Measurements from ENCODE around the gene HSPA8. TPM values are rescaled to one million over a fixed set of nuclear protein-coding genes. Genes with fewer than 3 reads are reported as not detected.

The HSPA8 gene
- total and polyA plus RNA-seq, 2 of the 13 experiments (the other 11 are each of a cell fraction or from before 2014, with no cell fraction given), result 936 to 2,151 TPM

- TF ChIP-seq PRMT3 (CRISPR knock-in tag; IDR thresholded peaks at IDR 0.05; ENCODE audit: borderline replicate concordance, low read depth) (0 out of 2 replicates have a peak, but pooled peaks have one; percentile 47), YY1 (IDR thresholded peaks at IDR 0.05; ENCODE audit: insufficient read depth, insufficient replicate concordance, low read depth, low read length) (peak; percentile 48), PTBP1 (IDR thresholded peaks at IDR 0.05; ENCODE audit: low read depth, low read length, poor library complexity, severe bottlenecking) (peak; percentile 68), ZNF441 (CRISPR knock-in tag; IDR thresholded peaks at IDR 0.05; ENCODE audit: borderline replicate concordance) (peak; percentile 37; the same call in 1 of the 2 replicates), ZNF256 (CRISPR knock-in tag; conservative IDR thresholded peaks at IDR 0.05) (no peak; the same call in none of the 2 replicates), ZNF20 (CRISPR knock-in tag; IDR thresholded peaks at IDR 0.05) (peak; percentile 38; the same call in 1 of the 2 replicates), AHR (CRISPR knock-in tag; IDR thresholded peaks at IDR 0.05) (no peak), ARHGAP35 (CRISPR knock-in tag; IDR thresholded peaks at IDR 0.05; ENCODE audit: borderline replicate concordance) (no peak), ARNTL (CRISPR knock-in tag; IDR thresholded peaks at IDR 0.05) (0 out of 2 replicates have a peak, but pooled peaks have one; percentile 26), ZNF224 (CRISPR knock-in tag; IDR thresholded peaks at IDR 0.05) (peak; percentile 23), MAX (IDR thresholded peaks at IDR 0.05) (peak; percentile 79), SIN3B (IDR thresholded peaks at IDR 0.05; ENCODE audit: low read length) (no peak; the same call in 1 of the 2 replicates), ZNF782 (CRISPR knock-in tag; IDR thresholded peaks at IDR 0.05; ENCODE audit: borderline replicate concordance) (peak; percentile 38; the same call in 1 of the 2 replicates), POLR2AphosphoS2 (IDR thresholded peaks at IDR 0.05; ENCODE audit: low read depth, low read length) (0 out of 2 replicates have a peak, but pooled peaks have one; percentile 84), ZFY (CRISPR knock-in tag; IDR thresholded peaks at IDR 0.05) (peak; percentile 95), POLR2AphosphoS5 (IDR thresholded peaks at IDR 0.05; ENCODE audit: low read depth, low read length) (peak; percentile 98), ZNF446 (CRISPR knock-in tag; IDR thresholded peaks at IDR 0.05) (peak; percentile 27; the same call in 1 of the 2 replicates), SATB2 (CRISPR knock-in tag; IDR thresholded peaks at IDR 0.05) (0 out of 2 replicates have a peak, but pooled peaks have one; percentile 81), ZXDC (CRISPR knock-in tag; IDR thresholded peaks at IDR 0.05) (0 out of 2 replicates have a peak, but pooled peaks have one; percentile 24), ZNF383 (CRISPR knock-in tag; IDR thresholded peaks at IDR 0.05; ENCODE audit: borderline replicate concordance) (peak; percentile 87; the same call in 1 of the 2 replicates), MTA1 (CRISPR knock-in tag; IDR thresholded peaks at IDR 0.05; ENCODE audit: borderline replicate concordance) (no peak; the same call in 1 of the 2 replicates)
- TF ChIP-seq, protein P1, sequence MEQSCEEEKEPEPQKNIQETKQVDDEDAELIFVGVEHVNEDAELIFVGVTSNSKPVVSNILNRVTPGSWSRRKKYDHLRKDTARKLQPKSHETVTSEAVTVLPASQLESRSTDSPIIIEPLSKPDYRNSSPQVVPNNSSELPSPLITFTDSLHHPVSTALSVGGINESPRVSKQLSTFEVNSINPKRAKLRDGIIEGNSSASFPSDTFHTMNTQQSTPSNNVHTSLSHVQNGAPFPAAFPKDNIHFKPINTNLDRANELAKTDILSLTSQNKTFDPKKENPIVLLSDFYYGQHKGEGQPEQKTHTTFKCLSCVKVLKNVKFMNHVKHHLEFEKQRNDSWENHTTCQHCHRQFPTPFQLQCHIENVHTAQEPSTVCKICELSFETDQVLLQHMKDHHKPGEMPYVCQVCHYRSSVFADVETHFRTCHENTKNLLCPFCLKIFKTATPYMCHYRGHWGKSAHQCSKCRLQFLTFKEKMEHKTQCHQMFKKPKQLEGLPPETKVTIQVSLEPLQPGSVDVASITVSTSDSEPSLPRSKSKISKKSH (CRISPR knock-in tag; IDR thresholded peaks at IDR 0.05; ENCODE audit: borderline replicate concordance), result 0 out of 2 replicates have a peak, but pooled peaks have one; percentile 17
- TF ChIP-seq, protein P2, sequence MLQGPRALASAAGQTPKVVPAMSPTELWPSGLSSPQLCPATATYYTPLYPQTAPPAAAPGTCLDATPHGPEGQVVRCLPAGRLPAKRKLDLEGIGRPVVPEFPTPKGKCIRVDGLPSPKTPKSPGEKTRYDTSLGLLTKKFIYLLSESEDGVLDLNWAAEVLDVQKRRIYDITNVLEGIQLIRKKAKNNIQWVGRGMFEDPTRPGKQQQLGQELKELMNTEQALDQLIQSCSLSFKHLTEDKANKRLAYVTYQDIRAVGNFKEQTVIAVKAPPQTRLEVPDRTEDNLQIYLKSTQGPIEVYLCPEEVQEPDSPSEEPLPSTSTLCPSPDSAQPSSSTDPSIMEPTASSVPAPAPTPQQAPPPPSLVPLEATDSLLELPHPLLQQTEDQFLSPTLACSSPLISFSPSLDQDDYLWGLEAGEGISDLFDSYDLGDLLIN (CRISPR knock-in tag; IDR thresholded peaks at IDR 0.05; ENCODE audit: borderline replicate concordance), result 0 out of 2 replicates have a peak, but pooled peaks have one; percentile 45
Measured at GRCh38 chr11:123061403-123062157, at the start of gene HSPA8 (continued).
